Ectodermal cell (in vitro differentiated cells): ENCODE results near the gene IPO5.
"Not testable (repeated sequence)": the region's sequence is repeated elsewhere in the genome, so short reads cannot be mapped to it uniquely, and the experiment has no call there.

Experiments used
- H3K27ac ChIP-seq: 2 replicates; pipeline ENCODE4 v1.7.0; 2013; ENCODE audit warnings: mild to moderate bottlenecking, low read depth, low read length; ENCODE audit not compliant: insufficient read depth, poor library complexity, severe bottlenecking
- H3K27me3 ChIP-seq: 2 replicates; pipeline ENCODE4 v1.7.0; 2013; ENCODE audit warnings: mild to moderate bottlenecking, low read length; ENCODE audit not compliant: insufficient read depth, control insufficient read depth, poor library complexity, severe bottlenecking
- H3K36me3 ChIP-seq: one replicate; pipeline ENCODE4 v1.7.0; 2013; ENCODE audit warnings: low read length; ENCODE audit not compliant: control insufficient read depth, insufficient read depth
- H3K4me1 ChIP-seq: one replicate; pipeline ENCODE4 v1.7.0; 2013; ENCODE audit warnings: low read length; ENCODE audit not compliant: control insufficient read depth, insufficient read depth
- H3K4me3 ChIP-seq: 2 replicates; pipeline ENCODE4 v1.7.0; 2013; ENCODE audit warnings: low read depth, low read length, control low read depth; ENCODE audit not compliant: insufficient read depth
- H3K9me3 ChIP-seq: 2 replicates; pipeline ENCODE4 v1.7.0; 2013; ENCODE audit warnings: mild to moderate bottlenecking, low read length, moderate library complexity; ENCODE audit not compliant: control insufficient read depth
- WGBS, 2 experiments: methylation state at CpG; one replicate each; pipeline ENCODE4 v1.1.7; 2013; ENCODE audit warnings: missing lambda C conversion rate in 2 of 2; 5-methylcytosine and 5-hydroxymethylcytosine counted together

IPO5 gene

DNA sequence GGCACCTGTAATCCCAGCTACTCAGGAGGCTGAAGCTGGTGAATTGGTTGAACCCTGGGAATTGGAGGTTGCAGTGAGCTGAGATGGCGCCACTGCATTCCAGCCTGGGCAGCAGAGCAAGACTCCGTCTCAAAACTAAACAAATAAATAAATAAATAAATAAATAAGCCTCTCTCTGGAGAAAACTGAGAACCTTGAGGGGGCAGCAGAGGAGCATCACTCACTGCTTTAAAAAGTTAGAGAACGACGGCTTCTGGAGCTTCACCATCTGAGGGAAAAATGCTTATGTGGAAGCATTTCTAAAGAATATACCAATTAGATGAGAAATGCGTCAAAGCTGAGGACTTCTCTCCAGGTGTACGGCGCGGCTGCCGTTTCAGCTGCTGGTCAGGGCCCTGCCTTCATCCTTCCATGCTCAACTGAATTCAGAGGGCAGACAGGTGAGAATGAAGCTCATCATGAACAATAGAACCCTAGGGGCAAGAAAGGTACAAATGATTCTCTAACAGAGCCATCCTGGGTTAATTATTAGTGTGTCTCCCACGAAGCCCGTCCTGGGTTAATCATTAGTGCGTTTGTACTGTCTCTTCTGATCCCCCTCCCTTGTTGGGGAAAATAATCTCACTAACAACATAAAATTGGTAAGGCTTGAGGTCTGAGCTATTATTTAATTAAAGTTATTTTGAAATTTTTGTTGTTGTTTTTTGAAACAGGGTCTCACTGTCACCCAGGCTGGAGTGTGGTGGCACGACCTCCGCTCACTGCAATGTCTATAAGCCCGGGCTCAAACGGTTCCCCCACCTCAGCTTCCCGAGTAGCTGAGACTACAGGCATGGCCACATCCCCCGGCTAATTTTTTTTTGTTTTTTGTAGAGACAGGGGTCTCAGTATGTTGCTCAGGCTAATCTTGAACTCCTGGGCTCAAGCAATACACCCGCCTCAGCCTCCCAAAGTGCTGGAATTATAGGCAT lies 80.1 kb downstream of the IPO5 start:
- Histone ChIP-seq H3K27me3 (no peaks in the 10 kb centered on the region), H3K36me3 (no peaks in the 10 kb centered on the region), H3K9me3 (no peaks in the 10 kb centered on the region), H3K4me1 (no peaks in the 10 kb centered on the region), H3K4me3 (no peak overlapping the region), H3K27ac (no peak overlapping the region)
- 78 to 81% methylated on average over 18 to 19 of the region's 19 CpGs for WGBS, 2 experiments

DNA sequence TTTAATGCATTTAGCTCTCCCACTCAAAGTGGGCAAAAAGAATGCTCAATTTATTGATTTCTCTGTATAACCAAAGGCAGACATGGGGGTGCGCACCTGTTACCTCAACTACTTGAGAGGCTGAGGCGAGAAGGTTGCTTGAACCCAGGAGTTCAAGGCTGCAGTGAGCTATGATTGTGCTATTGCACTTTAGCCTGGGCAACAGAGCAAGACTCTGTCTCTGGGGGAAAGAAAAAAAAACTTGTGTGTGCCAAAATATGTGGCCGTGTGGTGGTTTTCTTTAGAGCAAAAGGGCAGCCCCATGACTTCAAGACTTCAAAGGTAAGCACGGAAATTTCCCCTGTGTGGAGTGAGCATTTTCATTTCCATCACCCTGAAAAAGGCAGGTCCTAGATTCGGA lies 81.9 kb downstream of the IPO5 start:
- Histone ChIP-seq H3K27me3 (no peaks in the 10 kb centered on the region), H3K4me1 (no peaks in the 10 kb centered on the region), H3K27ac (no peak overlapping the region), H3K9me3 (no peaks in the 10 kb centered on the region), H3K4me3 (no peak overlapping the region), H3K36me3 (no peaks in the 10 kb centered on the region)
- WGBS, 2 experiments = 93% methylated on average over 5 of the region's 5 CpGs

DNA sequence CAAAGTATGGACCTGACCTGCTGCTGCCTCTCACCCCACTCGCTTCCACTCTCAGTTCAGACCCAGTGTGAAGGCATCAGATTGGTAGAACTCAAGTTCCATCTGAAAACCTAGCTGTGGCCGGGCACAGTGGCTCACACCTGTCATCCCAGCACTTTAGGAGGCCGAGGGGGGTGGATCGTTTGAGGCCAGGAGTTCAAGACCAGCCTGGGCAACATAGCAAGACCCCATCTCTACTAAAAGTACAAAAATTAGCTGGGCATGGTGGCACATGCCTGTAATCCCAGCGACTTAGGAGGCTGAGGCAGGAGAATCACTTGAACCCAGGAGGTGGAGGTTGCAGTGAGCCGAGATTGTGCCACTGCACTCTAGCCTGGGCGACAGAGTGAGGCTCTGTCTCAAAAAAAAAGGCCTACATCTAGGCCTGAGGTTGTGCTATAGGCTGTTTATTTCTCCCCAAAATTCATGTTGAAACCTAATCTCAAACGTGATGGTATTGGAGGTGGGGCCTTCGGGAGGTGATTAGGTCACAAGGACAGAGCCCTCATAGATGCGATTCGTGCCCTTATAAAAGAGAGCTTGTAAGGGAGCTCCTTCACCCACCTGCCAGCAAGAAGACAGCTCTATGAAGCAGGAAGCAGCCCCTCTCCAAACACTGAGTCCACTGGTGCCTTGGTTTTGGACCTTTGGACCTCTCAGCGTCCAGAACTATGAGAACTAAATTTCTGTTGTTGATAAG lies 83.3 kb downstream of the IPO5 start:
- H3K27me3 ChIP-seq, H3K9me3 ChIP-seq, H3K36me3 ChIP-seq, H3K4me1 ChIP-seq, H3K4me3 ChIP-seq, H3K27ac ChIP-seq: not testable (repeated sequence)
- WGBS, 2 experiments = 90 to 92% methylated on average over 12 of the region's 12 CpGs

DNA sequence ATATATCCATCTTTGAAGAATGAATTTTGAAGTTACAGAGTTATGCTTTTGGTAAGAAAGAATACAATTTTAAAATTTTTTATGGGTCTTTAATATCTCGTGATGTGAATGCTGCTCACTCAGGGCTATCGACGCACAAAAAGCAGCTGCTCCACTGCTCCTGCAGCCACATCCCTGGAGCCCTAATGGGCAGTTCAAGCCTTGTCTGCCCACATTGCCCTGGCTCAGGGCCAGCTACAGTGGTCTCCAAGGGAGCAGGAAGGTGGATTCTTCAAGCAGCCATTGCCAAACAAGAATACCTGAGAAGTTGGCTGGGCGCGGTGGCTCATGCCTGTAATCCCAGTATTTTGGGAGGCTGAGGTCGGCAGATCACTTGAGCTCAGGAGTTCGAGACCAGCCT lies 85.8 kb downstream of the IPO5 start:
- 91 to 97% methylated on average over 7 of the region's 7 CpGs for WGBS, 2 experiments
- Histone ChIP-seq H3K36me3 (no peaks in the 10 kb centered on the region), H3K9me3 (no peaks in the 10 kb centered on the region), H3K27ac (no peak overlapping the region), H3K4me1 (no peaks in the 10 kb centered on the region), H3K27me3 (no peaks in the 10 kb centered on the region), H3K4me3 (no peak overlapping the region)

DNA sequence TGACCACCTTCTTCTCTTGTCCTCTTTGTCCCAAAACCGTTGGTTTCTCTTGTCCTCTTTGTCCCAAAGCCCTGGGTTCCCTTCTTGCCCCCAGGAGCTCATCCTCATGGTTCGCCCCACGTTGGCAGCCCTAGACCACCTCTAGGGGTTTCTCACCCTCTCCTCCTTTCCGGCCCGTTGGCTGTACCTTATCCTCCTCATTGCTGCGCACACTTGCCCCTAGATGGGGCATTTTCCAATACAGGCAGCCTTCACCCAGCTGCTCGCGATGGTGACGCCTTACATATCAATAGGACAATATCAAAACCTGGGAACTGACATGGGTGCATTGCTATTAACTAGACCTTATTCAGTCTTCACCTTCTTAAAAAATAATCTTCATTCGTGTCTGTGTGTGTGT lies 86.5 kb downstream of the IPO5 start:
- no peaks in the 10 kb centered on the region for H3K4me1 ChIP-seq
- 81 to 84% methylated on average over 9 of the region's 10 CpGs for WGBS, 2 experiments
- no peaks in the 10 kb centered on the region for H3K27me3 ChIP-seq
- H3K27ac ChIP-seq = no peak overlapping the region
- no peaks in the 10 kb centered on the region for H3K9me3 ChIP-seq
- H3K4me3 ChIP-seq = no peak overlapping the region
- H3K36me3 ChIP-seq = no peaks in the 10 kb centered on the region

DNA sequence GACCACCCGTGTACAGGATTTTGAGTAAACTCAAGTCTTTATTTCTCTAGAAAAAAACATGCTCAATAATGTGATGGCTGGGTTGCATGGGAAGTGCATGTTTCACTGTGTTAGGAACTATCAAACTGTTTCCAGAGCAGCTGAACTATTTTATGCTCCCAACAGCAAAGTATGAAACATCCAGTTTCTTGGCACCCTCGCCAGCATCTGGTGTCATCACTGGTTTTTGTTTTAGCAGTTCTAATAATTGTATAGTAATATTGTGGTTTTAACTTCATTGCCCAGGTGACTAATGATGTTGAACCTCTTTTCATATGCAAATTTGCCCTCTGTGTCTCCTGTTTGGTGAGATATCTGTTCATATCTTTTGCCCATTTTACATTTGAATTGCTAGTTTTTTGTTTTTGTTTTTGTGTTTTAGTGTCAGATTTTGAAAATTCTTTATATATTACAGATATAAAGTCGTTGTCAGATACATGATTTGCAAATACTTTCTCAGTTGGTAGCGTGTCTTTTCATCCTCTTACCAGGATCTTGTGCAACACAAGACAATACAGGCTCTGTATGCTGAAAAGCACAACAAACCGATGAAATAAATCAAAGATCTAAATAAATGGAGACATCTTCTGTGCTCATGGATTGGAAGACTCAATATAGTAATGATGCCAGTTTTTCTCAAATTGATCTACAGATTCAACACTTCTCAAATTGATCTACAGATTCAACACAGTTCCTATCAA lies 87.8 kb downstream of the IPO5 start:
- Histone ChIP-seq H3K36me3 (no peaks in the 10 kb centered on the region), H3K27ac (no peak overlapping the region), H3K27me3 (no peaks in the 10 kb centered on the region), H3K9me3 (no peaks in the 10 kb centered on the region), H3K4me1 (no peaks in the 10 kb centered on the region), H3K4me3 (no peak overlapping the region)
- WGBS, 2 experiments = 91 to 94% methylated on average over 5 of the region's 5 CpGs

DNA sequence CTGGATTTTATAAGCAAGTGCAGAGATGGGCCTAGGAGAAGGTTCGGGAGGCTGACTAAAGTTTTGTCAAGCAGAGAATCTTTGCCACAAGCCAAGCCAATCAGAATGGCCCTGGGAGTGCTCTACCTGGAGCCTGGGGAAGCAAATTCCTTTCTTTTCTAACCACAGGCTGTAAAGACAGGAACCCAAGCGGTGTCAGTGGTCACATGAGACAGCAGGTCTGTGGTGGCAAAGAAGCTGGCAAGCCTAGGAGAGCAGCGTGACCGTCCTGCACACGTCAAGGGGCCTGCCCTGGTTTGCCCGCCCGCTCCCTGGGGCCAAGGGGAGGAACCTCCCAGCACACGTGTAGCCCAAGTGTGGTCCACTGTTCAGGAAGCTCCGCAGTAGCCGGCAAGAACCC lies 90.8 kb downstream of the IPO5 start:
- WGBS, 2 experiments = 87 to 89% methylated on average over 10 of the region's 10 CpGs
- Histone ChIP-seq H3K27ac (no peak overlapping the region), H3K4me3 (no peak overlapping the region), H3K9me3 (no peaks in the 10 kb centered on the region), H3K36me3 (no peaks in the 10 kb centered on the region), H3K27me3 (no peaks in the 10 kb centered on the region), H3K4me1 (no peaks in the 10 kb centered on the region)

DNA sequence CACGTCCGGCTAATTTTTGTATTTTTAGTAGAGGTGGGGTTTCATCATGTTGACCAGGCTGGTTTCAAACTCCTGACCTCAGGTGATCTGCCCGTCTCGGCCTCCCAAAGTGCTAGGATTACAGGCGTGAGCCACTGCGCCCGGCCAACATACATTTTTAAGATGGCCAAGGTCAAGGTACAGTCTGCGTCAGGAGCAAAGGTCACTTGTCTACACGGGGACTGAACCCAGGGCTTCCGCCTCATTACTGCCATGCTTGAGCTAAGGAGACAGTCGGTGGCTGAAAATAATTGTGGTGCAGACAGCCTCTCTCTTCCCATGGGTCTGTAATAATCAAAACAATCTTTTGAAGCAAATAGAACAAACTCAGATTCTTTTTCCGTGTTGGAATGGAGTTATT lies 94.3 kb downstream of the IPO5 start:
- not testable (repeated sequence) for H3K27ac ChIP-seq, H3K27me3 ChIP-seq, H3K4me3 ChIP-seq, H3K4me1 ChIP-seq, H3K9me3 ChIP-seq, H3K36me3 ChIP-seq
- WGBS, 2 experiments = 92 to 95% methylated on average over 12 of the region's 12 CpGs

DNA sequence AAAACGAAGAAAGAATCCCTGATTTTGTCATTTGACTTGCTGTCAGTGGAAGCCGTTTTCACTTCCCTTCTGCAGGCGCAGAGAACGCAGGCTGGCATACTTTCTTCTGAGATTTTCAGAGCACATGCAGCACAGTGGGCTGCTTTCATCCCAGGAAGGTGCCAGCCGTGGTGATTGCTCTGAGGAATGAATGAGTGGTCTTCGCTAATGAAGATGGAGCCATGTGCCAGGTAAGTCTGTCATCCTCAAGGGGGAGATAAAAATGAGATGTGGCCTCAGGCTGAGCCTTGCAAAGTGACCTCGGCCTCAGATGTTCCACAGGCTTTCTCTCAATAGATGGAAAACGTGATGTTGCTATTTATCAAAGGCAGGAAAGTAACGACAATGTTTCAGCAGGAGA lies 94.8 kb downstream of the IPO5 start:
- no peaks in the 10 kb centered on the region for H3K9me3 ChIP-seq
- no peak overlapping the region for H3K27ac ChIP-seq
- no peaks in the 10 kb centered on the region for H3K27me3 ChIP-seq
- no peaks in the 10 kb centered on the region for H3K36me3 ChIP-seq
- no peaks in the 10 kb centered on the region for H3K4me1 ChIP-seq
- H3K4me3 ChIP-seq = no peak overlapping the region
- WGBS, 2 experiments = 88% methylated on average over 9 of the region's 9 CpGs

DNA sequence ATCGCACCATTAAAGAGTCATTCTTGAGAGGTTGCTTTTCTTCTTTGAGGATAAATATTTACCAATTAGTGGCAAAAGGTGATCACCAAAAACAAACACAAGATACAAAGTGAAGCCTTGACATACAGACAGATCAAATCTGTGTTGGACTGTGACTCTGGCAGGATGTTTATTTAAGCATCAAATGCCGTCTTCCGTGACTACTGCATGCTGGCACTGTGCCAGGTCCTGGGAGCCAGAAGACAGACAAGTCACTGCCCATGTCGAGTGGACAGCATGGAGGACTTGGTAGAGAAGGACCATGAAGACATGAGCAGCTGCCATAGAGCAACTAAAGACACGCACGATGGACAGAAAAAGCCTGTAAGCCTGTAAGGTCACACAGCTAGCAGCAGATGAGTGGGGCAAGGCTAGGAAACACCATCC lies 96.6 kb downstream of the IPO5 start:
- Histone ChIP-seq H3K4me1 (no peaks in the 10 kb centered on the region), H3K27ac (no peak overlapping the region), H3K27me3 (no peaks in the 10 kb centered on the region), H3K4me3 (no peak overlapping the region), H3K9me3 (no peaks in the 10 kb centered on the region), H3K36me3 (no peaks in the 10 kb centered on the region)
- 92 to 93% methylated on average over 5 to 6 of the region's 6 CpGs for WGBS, 2 experiments
